ENCODE data around the gene S1PR1.

Gene S1PR1

DNA sequence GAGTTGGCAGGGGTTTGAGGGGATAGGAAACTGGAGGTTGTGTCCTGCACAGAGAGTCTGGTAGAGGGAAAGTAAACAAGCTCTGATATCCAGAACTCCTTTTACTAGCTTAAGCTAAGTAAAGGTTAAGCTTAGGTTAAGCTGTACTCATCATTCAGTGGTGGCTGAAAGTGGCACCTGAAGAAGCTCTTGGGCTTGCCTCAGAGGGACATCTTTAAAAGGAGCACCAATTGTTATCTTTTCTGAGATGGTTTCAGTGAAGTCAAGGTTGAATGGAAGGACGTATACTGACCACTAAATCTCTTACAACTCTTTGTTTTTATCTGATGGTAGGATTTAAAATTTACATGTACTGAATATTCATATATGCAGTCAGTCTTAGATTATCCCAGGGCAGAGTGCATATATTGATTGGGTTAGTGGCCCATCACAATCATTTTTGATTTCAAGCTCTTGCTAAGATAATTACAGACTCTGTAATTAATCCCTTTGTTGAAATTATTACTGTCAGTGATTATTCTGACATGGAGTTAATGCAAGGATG lies 43.3 kb downstream of the S1PR1 start:
- ATAC-seq, result no peak
- no peak for TF ChIP-seq PPARA (CRISPR knock-in tag; IDR thresholded peaks at IDR 0.05; ENCODE audit: borderline replicate concordance)
- no peak for TF ChIP-seq BACH2 (CRISPR knock-in tag; IDR thresholded peaks at IDR 0.05; ENCODE audit: borderline replicate concordance)
- TF ChIP-seq, protein P1, sequence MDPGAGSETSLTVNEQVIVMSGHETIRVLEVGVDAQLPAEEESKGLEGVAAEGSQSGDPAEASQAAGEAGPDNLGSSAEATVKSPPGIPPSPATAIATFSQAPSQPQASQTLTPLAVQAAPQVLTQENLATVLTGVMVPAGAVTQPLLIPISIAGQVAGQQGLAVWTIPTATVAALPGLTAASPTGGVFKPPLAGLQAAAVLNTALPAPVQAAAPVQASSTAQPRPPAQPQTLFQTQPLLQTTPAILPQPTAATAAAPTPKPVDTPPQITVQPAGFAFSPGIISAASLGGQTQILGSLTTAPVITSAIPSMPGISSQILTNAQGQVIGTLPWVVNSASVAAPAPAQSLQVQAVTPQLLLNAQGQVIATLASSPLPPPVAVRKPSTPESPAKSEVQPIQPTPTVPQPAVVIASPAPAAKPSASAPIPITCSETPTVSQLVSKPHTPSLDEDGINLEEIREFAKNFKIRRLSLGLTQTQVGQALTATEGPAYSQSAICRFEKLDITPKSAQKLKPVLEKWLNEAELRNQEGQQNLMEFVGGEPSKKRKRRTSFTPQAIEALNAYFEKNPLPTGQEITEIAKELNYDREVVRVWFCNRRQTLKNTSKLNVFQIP (CRISPR knock-in tag; IDR thresholded peaks at IDR 0.05; ENCODE audit: borderline replicate concordance, low read depth), result no peak
- TF ChIP-seq, protein P2, sequence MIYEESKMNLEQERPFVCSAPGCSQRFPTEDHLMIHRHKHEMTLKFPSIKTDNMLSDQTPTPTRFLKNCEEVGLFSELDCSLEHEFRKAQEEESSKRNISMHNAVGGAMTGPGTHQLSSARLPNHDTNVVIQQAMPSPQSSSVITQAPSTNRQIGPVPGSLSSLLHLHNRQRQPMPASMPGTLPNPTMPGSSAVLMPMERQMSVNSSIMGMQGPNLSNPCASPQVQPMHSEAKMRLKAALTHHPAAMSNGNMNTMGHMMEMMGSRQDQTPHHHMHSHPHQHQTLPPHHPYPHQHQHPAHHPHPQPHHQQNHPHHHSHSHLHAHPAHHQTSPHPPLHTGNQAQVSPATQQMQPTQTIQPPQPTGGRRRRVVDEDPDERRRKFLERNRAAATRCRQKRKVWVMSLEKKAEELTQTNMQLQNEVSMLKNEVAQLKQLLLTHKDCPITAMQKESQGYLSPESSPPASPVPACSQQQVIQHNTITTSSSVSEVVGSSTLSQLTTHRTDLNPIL (CRISPR knock-in tag; IDR thresholded peaks at IDR 0.05; ENCODE audit: low read depth), result no peak
- TF ChIP-seq ARNTL (CRISPR knock-in tag; IDR thresholded peaks at IDR 0.05; ENCODE audit: borderline replicate concordance, low read depth), result no peak
- TF ChIP-seq ISL1 (CRISPR knock-in tag; IDR thresholded peaks at IDR 0.05), result no peak
- no peak for TF ChIP-seq CSDC2 (CRISPR knock-in tag; IDR thresholded peaks at IDR 0.05)

DNA sequence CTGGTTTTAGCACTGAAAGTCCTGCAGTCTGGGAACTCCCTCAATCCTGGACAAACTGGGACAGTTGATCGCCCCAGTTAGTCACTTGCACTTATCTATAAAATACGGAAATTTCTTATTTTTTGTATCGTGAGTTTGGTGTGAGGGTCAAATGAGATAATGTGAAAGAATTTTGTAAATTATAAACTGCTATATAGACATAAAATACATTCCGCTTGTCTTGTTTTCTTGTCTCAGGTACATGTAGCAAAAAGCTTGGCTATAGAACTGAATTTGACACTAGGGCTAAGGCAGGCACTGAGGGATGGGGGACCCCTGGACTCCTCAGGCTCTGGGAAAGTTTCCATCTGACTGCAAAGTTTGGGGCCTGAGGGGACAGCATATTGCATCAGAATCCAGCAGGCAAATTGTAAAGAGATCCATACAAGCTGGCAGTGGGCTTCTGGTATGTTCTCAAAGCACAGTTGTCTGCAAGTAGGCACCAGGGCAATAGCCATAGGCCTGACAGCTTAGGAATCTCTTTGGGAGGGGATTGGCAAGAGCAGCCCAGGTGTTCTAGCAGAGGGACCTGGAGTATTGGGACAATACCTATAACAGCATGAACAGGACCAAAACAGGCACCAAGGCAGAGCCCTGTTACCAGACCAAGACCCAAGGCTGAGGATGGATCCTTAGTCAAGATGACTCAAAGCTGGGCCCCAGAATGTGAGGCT lies 44.3 kb downstream of the S1PR1 start:
- TF ChIP-seq, protein P3, sequence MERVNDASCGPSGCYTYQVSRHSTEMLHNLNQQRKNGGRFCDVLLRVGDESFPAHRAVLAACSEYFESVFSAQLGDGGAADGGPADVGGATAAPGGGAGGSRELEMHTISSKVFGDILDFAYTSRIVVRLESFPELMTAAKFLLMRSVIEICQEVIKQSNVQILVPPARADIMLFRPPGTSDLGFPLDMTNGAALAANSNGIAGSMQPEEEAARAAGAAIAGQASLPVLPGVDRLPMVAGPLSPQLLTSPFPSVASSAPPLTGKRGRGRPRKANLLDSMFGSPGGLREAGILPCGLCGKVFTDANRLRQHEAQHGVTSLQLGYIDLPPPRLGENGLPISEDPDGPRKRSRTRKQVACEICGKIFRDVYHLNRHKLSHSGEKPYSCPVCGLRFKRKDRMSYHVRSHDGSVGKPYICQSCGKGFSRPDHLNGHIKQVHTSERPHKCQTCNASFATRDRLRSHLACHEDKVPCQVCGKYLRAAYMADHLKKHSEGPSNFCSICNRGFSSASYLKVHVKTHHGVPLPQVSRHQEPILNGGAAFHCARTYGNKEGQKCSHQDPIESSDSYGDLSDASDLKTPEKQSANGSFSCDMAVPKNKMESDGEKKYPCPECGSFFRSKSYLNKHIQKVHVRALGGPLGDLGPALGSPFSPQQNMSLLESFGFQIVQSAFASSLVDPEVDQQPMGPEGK (CRISPR knock-in tag; IDR thresholded peaks at IDR 0.05; ENCODE audit: borderline replicate concordance), result no peak
- TF ChIP-seq ZNF565 (CRISPR knock-in tag; conservative IDR thresholded peaks at IDR 0.05; ENCODE audit: low read depth), result no peak
- no peak for TF ChIP-seq TOX (CRISPR knock-in tag; IDR thresholded peaks at IDR 0.05; ENCODE audit: borderline replicate concordance)
- no peak for TF ChIP-seq ARNTL (CRISPR knock-in tag; IDR thresholded peaks at IDR 0.05; ENCODE audit: borderline replicate concordance, low read depth)
- TF ChIP-seq CSDC2 (CRISPR knock-in tag; IDR thresholded peaks at IDR 0.05), result no peak
- no peak for TF ChIP-seq ZNF8 (CRISPR knock-in tag; IDR thresholded peaks at IDR 0.05)
- TF ChIP-seq, protein P4, sequence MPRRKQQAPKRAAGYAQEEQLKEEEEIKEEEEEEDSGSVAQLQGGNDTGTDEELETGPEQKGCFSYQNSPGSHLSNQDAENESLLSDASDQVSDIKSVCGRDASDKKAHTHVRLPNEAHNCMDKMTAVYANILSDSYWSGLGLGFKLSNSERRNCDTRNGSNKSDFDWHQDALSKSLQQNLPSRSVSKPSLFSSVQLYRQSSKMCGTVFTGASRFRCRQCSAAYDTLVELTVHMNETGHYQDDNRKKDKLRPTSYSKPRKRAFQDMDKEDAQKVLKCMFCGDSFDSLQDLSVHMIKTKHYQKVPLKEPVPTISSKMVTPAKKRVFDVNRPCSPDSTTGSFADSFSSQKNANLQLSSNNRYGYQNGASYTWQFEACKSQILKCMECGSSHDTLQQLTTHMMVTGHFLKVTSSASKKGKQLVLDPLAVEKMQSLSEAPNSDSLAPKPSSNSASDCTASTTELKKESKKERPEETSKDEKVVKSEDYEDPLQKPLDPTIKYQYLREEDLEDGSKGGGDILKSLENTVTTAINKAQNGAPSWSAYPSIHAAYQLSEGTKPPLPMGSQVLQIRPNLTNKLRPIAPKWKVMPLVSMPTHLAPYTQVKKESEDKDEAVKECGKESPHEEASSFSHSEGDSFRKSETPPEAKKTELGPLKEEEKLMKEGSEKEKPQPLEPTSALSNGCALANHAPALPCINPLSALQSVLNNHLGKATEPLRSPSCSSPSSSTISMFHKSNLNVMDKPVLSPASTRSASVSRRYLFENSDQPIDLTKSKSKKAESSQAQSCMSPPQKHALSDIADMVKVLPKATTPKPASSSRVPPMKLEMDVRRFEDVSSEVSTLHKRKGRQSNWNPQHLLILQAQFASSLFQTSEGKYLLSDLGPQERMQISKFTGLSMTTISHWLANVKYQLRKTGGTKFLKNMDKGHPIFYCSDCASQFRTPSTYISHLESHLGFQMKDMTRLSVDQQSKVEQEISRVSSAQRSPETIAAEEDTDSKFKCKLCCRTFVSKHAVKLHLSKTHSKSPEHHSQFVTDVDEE (CRISPR knock-in tag; IDR thresholded peaks at IDR 0.05), result no peak
- no peak for TF ChIP-seq ZC3H10 (CRISPR knock-in tag; IDR thresholded peaks at IDR 0.05)

DNA sequence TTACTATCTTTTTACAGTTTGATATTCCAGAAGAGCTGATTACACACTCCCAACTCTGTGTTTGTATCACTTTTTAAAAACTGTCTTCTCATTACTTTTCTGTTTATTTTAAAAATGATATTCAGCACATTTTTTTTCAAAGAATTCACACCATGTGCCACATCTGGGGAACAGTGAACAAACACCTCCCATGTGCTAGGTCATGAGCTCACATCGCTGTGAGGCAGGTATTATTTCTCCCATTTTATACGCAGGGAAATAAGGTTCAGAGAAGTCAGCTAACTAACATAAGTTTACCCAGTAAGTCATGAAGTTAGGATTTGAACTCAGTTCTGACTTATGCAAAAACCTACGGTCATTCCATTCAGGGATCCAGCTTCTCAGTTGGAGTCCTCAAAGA lies 44.9 kb downstream of the S1PR1 start:
- ATAC-seq, result no peak

More for the DNA sequence above, 44.3 kb downstream of the S1PR1 start:
- ATAC-seq, result no peak

More for the DNA sequence above, 44.9 kb downstream of the S1PR1 start:
- TF ChIP-seq ZFP30 (CRISPR knock-in tag; IDR thresholded peaks at IDR 0.05), result no peak
- TF ChIP-seq BACH2 (CRISPR knock-in tag; IDR thresholded peaks at IDR 0.05; ENCODE audit: borderline replicate concordance), result no peak
- TF ChIP-seq ARNTL (CRISPR knock-in tag; IDR thresholded peaks at IDR 0.05; ENCODE audit: borderline replicate concordance, low read depth), result no peak
- no peak for TF ChIP-seq ZNF70 (CRISPR knock-in tag; IDR thresholded peaks at IDR 0.05)
- TF ChIP-seq, protein P5, sequence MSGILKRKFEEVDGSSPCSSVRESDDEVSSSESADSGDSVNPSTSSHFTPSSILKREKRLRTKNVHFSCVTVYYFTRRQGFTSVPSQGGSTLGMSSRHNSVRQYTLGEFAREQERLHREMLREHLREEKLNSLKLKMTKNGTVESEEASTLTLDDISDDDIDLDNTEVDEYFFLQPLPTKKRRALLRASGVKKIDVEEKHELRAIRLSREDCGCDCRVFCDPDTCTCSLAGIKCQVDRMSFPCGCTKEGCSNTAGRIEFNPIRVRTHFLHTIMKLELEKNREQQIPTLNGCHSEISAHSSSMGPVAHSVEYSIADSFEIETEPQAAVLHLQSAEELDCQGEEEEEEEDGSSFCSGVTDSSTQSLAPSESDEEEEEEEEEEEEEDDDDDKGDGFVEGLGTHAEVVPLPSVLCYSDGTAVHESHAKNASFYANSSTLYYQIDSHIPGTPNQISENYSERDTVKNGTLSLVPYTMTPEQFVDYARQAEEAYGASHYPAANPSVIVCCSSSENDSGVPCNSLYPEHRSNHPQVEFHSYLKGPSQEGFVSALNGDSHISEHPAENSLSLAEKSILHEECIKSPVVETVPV (CRISPR knock-in tag; IDR thresholded peaks at IDR 0.05), result no peak
- TF ChIP-seq, protein P3 (CRISPR knock-in tag; IDR thresholded peaks at IDR 0.05; ENCODE audit: borderline replicate concordance), result no peak
- TF ChIP-seq ISL1 (CRISPR knock-in tag; IDR thresholded peaks at IDR 0.05), result no peak
- TF ChIP-seq CSDC2 (CRISPR knock-in tag; IDR thresholded peaks at IDR 0.05), result no peak
- TF ChIP-seq ZNF8 (CRISPR knock-in tag; IDR thresholded peaks at IDR 0.05), result no peak
- TF ChIP-seq SNAI2 (CRISPR knock-in tag; IDR thresholded peaks at IDR 0.05), result no peak
- TF ChIP-seq, protein P4 (CRISPR knock-in tag; IDR thresholded peaks at IDR 0.05), result no peak
- no peak for TF ChIP-seq TCF4 (CRISPR knock-in tag; IDR thresholded peaks at IDR 0.05; ENCODE audit: borderline replicate concordance)
- TF ChIP-seq, protein P1 (CRISPR knock-in tag; IDR thresholded peaks at IDR 0.05; ENCODE audit: borderline replicate concordance, low read depth), result no peak
